ENCODE data around the gene ARHGEF38.

Gene ARHGEF38

GRCh38 chr4:105551965-105552746, at the start of gene ARHGEF38:
Gene ARHGEF38, plus strand, starts transcription at chr4:105552620. Its CDS starts 146 bp downstream, at chr4:105552766.
- DNase-seq = no peak

- DNase-seq = no peak
These were observed 48.9 kb upstream of the ARHGEF38 start for GRCh38 chr4:105503484-105503883.

- no peak for DNase-seq
These were observed 47.7 kb upstream of the ARHGEF38 start for GRCh38 chr4:105504744-105505143.

GRCh38 chr4:105509291-105509690, 43.1 kb upstream of the ARHGEF38 start:
- DNase-seq = no peak

GRCh38 chr4:105509714-105510113, 42.7 kb upstream of the ARHGEF38 start:
- no peak for DNase-seq

- DNase-seq = no peak
These were observed 42.2 kb upstream of the ARHGEF38 start for GRCh38 chr4:105510245-105510644.

- no peak for DNase-seq
These were observed 31.3 kb upstream of the ARHGEF38 start for GRCh38 chr4:105520819-105521790.

GRCh38 chr4:105526656-105527055, 25.8 kb upstream of the ARHGEF38 start:
- no peak for DNase-seq

- no peak for DNase-seq
These were observed 25.3 kb upstream of the ARHGEF38 start for GRCh38 chr4:105527081-105527480.

- DNase-seq = no peak
These were observed 15.8 kb upstream of the ARHGEF38 start for GRCh38 chr4:105536601-105537000.

- no peak for DNase-seq
These were observed 11.0 kb upstream of the ARHGEF38 start for GRCh38 chr4:105541420-105541819.

- DNase-seq = no peak
These were observed 10.4 kb upstream of the ARHGEF38 start for GRCh38 chr4:105542039-105542438.

GRCh38 chr4:105543346-105543745, 9.1 kb upstream of the ARHGEF38 start:
- DNase-seq = no peak

- DNase-seq = no peak
These were observed 8.5 kb upstream of the ARHGEF38 start for GRCh38 chr4:105543881-105544280.

- no peak for DNase-seq
These were observed 7.7 kb upstream of the ARHGEF38 start for GRCh38 chr4:105544520-105545286.

- no peak for DNase-seq
These were observed 6.3 kb upstream of the ARHGEF38 start for GRCh38 chr4:105546086-105546485.

- no peak for DNase-seq
These were observed 4.7 kb upstream of the ARHGEF38 start for GRCh38 chr4:105547769-105548168.

GRCh38 chr4:105548483-105548882, 3.9 kb upstream of the ARHGEF38 start:
- no peak for DNase-seq

- no peak for DNase-seq
These were observed 1.8 kb upstream of the ARHGEF38 start for GRCh38 chr4:105550641-105551040.

GRCh38 chr4:105555409-105555808, 3.0 kb downstream of the ARHGEF38 start:
- no peak for DNase-seq

GRCh38 chr4:105556206-105556605, 3.8 kb downstream of the ARHGEF38 start:
- no peak for DNase-seq

- no peak for DNase-seq
These were observed 5.9 kb downstream of the ARHGEF38 start for GRCh38 chr4:105558277-105558676.

- DNase-seq = no peak
These were observed 8.0 kb downstream of the ARHGEF38 start for GRCh38 chr4:105560421-105560848.
